ENCODE data around the gene NHS.

NHS gene

DNA sequence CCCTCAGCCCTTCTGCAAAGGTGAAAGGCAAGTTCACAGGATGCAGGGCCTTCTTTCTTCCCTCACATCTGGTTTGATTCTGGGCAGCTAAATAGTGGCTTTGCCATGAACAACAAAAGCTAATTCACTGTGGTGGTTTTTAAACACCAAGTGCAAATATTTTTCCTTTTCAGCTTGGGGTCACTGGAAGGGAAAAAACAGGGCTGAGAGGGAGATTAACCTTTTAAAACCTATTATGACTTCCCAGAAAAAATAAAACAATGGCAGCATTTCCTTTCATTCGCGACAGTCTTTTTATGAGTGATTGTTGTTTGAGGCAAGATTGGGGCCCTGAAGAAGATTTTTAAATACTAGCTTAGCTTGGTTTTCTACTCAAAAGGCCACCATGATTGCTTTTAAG, 258.5 kb downstream of the NHS start:
- no peak for DNase-seq

DNA sequence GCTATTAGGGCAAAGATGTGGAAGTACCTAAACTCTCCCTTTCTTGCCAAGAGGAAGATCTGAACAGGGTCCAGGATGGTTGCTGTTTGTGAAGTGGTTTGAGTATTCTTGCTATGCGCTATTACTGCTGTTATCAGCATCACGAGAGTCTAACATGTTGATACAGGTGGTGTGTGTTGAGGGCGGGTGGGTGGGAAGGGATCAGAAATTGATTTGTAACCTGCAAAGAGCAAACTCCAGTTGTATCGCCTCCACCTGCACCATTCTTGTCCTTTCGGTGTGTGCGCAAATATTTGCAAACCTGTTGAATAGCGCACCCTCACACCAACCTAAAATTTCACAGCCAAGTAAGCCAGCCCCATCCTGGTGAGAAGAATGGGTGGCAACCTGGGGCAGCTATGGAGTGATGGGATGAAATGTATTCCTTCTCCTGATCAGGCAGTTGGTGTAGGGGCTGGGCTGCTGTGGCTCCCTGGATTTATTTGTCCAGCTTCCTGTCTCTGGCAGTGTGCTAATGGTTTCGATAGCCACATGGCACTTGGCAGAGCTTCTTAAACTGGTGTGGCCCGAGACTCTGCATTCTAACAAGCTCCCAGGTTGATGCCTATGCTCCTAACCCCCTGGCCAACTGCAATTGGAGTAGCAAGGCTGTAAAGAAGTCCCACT, 259.7 kb downstream of the NHS start:
- no peak for DNase-seq

GRCh38 chrX:17635231-17635630, 260.2 kb downstream of the NHS start:
- DNase-seq: no peak

DNA sequence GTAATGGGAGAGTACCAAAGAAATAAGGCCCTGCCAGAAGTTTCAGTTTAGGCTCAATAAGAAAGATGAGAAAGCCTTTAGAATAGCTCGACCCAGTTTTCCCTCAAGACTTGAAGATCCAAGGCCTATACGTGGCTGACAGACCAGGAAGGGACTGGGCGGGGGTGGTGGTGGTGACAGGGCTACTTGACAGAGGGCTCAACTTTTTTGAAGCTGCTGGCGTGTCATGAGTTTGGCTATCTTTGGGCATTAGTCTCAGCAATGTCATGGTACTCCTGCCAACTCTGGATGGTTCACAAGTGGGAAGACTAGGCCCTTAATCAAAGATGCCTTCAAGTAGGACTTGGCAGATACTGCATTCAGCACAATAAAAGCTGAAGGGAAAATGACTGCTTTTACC, 262.2 kb downstream of the NHS start:
- DNase-seq: no peak

- DNase-seq: no peak
Measured at GRCh38 chrX:17638731-17639130, 263.7 kb downstream of the NHS start.

GRCh38 chrX:17642891-17643290, 267.9 kb downstream of the NHS start:
- no peak for DNase-seq

DNA sequence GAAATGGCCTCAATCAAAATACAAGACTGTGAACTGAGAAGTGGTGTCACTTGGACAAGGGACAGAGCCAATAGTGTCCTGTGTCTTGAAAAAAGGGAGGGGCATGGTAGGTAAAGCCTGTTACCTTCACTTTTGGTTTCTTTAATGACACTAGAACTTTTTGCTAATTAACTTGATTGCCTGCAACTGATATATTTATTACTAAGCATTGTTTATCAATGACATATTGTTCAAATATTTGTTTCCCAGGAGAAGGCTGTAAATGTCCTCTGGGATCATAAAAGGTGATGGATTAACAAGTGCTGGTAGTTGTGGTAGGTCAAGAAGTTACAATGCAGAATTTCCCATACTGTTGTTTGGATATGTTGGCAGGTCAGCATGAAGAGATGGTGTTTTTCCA, 268.5 kb downstream of the NHS start:
- no peak for DNase-seq

- no peak for DNase-seq
Measured at GRCh38 chrX:17644001-17644400, 269.0 kb downstream of the NHS start.

- no peak for DNase-seq
Measured at GRCh38 chrX:17654116-17654515, 279.1 kb downstream of the NHS start.

- no peak for DNase-seq
Measured at GRCh38 chrX:17655211-17656034, 280.4 kb downstream of the NHS start.

GRCh38 chrX:17656035-17656418, 281.0 kb downstream of the NHS start:
- DNase-seq: no peak

DNA sequence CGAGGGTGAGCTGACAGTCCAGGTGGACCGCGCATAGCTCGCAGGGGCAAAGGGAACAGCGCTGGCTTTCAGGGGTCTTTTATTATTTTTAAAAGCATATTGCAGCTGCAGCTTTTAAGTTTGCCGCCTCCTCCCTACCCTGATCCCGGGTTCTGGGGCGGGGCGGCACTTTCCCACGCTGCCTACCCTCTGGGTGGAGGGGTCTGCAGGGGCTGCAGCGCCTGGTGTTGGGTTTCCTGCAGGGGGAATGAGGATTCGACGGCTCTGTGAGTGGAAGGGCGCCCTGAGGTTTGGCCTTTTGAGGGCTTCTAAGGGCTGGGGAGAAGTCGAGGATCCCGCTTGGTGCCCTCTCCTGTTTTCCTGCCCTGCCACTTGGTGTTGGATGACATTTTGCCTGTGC, 281.6 kb downstream of the NHS start:
- no peak for DNase-seq

DNA sequence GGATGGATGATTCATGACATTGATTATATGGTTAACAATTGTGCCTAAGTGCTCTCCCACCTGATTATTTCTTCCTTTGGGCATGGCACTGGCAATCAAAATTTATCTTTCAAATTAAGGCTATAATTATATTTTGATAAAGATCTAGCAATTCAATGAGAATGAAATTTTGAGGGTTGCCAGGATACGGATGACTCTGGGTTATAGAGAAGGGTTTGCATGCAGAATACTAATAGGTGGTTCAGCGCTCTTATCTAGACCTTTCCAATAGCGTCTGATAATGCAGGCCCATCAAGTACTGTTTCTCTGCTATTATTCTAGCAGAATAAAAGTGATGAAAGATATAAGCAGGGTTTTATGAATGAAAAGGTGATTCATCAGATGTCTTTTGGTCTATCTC, 287.4 kb downstream of the NHS start:
- no peak for DNase-seq

- no peak for DNase-seq
Measured at GRCh38 chrX:17668929-17669328, 293.9 kb downstream of the NHS start.

- no peak for DNase-seq
Measured at GRCh38 chrX:17669458-17669857, 294.5 kb downstream of the NHS start.

GRCh38 chrX:17669891-17670290, 294.9 kb downstream of the NHS start:
- no peak for DNase-seq

DNA sequence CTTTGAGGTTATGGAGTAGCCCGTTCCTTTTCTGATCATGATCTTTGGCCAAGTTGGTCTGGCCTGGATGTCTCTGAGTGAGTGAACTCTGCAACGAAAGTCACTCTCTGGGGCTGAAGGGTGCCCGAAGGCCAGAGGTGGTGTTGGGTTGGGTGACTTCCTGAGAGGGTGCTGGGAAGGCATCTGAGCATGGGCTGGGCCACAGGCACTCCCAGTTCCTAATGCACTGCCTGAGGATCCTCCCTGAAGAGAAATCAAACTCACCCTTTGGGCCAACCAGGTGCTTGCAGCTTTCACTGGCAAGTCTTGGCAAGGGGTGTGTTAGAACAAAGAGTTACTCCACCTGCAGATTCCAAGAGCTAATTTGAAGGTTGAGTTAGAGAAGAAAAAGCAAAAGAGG, 295.9 kb downstream of the NHS start:
- DNase-seq: no peak

DNA sequence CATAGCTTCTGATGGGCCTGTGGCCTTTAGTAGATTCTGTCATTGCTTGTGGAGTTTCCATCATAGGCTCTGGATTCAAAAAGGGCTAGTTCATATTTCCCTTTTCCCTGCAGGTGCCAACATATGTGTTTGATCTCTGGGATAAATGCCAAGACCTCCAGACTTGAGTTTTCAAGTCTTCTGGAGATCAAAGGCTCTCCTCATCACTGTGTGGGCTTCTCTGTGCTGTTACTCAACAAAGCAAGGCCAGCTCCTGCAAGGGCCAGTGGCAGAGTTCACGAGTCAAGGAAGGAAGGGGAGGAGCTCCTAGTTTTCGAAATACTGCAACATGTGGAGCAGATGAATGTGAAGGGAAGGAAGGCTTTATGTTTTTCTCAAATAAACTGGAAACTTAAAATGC, 299.6 kb downstream of the NHS start:
- peak; percentile 46 for DNase-seq

- no peak for DNase-seq
Measured at GRCh38 chrX:17679261-17679660, 304.3 kb downstream of the NHS start.

- no peak for DNase-seq
Measured at GRCh38 chrX:17679820-17680219, 304.8 kb downstream of the NHS start.

- DNase-seq: no peak
Measured at GRCh38 chrX:17680732-17681413, 305.9 kb downstream of the NHS start.

- DNase-seq: no peak
Measured at GRCh38 chrX:17682259-17682658, 307.3 kb downstream of the NHS start.

DNA sequence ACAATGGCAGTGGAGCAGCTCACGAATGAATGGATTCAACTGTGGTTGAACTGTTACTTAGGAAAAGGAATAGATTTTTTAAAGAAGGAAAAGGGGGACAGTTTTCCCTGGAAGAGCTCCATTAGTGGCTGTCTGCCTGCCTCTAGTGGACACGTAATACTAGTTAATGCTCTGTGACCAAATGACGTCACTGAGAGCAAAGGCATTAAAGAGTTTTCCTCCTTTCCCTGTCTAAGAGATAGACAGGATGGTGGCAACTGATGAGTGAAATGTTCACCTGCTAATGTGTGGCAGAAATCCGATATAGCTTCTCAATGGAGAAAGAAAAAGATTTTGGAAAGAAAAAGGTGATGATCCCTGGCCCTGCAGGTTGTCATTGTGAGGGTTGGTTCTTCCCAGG, 310.0 kb downstream of the NHS start:
- no peak for DNase-seq

DNA sequence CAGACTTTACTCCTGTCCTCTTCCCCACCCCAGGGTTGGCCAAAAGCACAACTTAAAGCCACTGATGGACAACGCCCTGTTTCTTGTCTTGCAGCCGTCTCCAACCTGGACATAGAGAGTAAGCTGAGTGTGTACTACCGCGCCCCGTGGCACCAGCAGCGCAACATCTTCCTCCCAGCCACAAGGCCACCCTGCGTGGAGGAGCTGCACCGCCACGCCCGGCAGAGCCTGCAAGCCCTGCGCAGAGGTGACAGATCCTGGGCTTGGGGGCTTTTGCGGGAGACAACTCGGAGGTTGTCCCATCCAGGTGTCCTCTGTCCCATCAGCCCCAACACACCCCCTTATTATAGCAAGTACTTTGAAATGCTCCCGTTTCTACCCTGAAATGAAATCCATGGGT, 312.6 kb downstream of the NHS start:
- no peak for DNase-seq

All from MV-4-11 (cell line).